Activated naive CD8-positive, alpha-beta T cell treated with anti-CD3 and anti-CD28 coated beads for 36 hours (primary cell): ENCODE measurements around the gene PPP1R1A. TPM values are rescaled to one million over a fixed set of nuclear protein-coding genes. Genes with fewer than 3 reads are reported as not detected.
A peak's percentile ranks its signal among the peaks of the same experiment; 100 is the strongest.

Source experiments
- DNase-seq: peaks from one replicate; pipeline ENCODE4 v3.0.0; 2021
- H3K27ac Mint-ChIP-seq: one replicate; pipeline ENCODE4 v1.8.0; 2022; ENCODE audit warnings: mild to moderate bottlenecking, moderate library complexity, mixed read lengths
- H3K27me3 Mint-ChIP-seq: one replicate; pipeline ENCODE4 v1.8.0; 2022; ENCODE audit warnings: mild to moderate bottlenecking, mixed read lengths
- H3K36me3 Mint-ChIP-seq: one replicate; pipeline ENCODE4 v1.8.0; 2021; ENCODE audit warnings: mild to moderate bottlenecking, mixed read lengths
- H3K4me1 Mint-ChIP-seq: one replicate; pipeline ENCODE4 v1.8.0; 2021; ENCODE audit warnings: mixed read lengths
- H3K4me3 Mint-ChIP-seq: one replicate; pipeline ENCODE4 v1.8.0; 2022; ENCODE audit warnings: mild to moderate bottlenecking, moderate library complexity, mixed read lengths
- H3K9me3 Mint-ChIP-seq: one replicate; pipeline ENCODE4 v1.8.0; 2022; ENCODE audit warnings: mixed read lengths
- total RNA-seq, 2 experiments: library from RNA; stranded (reverse); gene quantifications; one replicate each; pipeline ENCODE4 v1.2.3, GENCODE V29; 2021

The PPP1R1A gene
- total RNA-seq, 2 experiments from 2014 or later, result not detected

GRCh38 chr12:54608769-54609168 is 20.3 kb upstream of the PPP1R1A start:
- Mint-ChIP-seq H3K36me3 (no peaks in the 10 kb centered on the region), H3K4me1 (no peaks in the 10 kb centered on the region), H3K27me3 (peaks cover 4% of the 10 kb centered on the region), H3K9me3 (no peaks in the 10 kb centered on the region), H3K27ac (no peak overlapping the region), H3K4me3 (no peak overlapping the region)
- DNase-seq, result no peak

GRCh38 chr12:54608156-54608555 is 19.7 kb upstream of the PPP1R1A start:
- Mint-ChIP-seq H3K4me3 (no peak overlapping the region), H3K9me3 (no peaks in the 10 kb centered on the region), H3K36me3 (no peaks in the 10 kb centered on the region), H3K27ac (no peak overlapping the region), H3K27me3 (peaks cover 4% of the 10 kb centered on the region), H3K4me1 (peaks cover 2% of the 10 kb centered on the region)
- no peak for DNase-seq

- no peaks in the 10 kb centered on the region for H3K9me3 Mint-ChIP-seq
- peaks cover 2% of the 10 kb centered on the region for H3K4me1 Mint-ChIP-seq
- no peak for DNase-seq
- no peak overlapping the region for H3K4me3 Mint-ChIP-seq
- no peak overlapping the region for H3K27ac Mint-ChIP-seq
- peaks cover 4% of the 10 kb centered on the region for H3K27me3 Mint-ChIP-seq
- no peaks in the 10 kb centered on the region for H3K36me3 Mint-ChIP-seq
Observed at GRCh38 chr12:54606556-54606955, 18.1 kb upstream of the PPP1R1A start.

- Mint-ChIP-seq H3K27me3 (peaks cover 4% of the 10 kb centered on the region), H3K4me3 (no peak overlapping the region), H3K4me1 (peaks cover 2% of the 10 kb centered on the region), H3K9me3 (no peaks in the 10 kb centered on the region), H3K27ac (no peak overlapping the region), H3K36me3 (no peaks in the 10 kb centered on the region)
- no peak for DNase-seq
Observed at GRCh38 chr12:54605138-54605970, 16.9 kb upstream of the PPP1R1A start.

GRCh38 chr12:54604436-54604835 is 16.0 kb upstream of the PPP1R1A start:
- Mint-ChIP-seq H3K9me3 (no peaks in the 10 kb centered on the region), H3K36me3 (no peaks in the 10 kb centered on the region), H3K4me1 (peaks cover 2% of the 10 kb centered on the region), H3K4me3 (no peak overlapping the region), H3K27me3 (peaks cover 4% of the 10 kb centered on the region), H3K27ac (no peak overlapping the region)
- DNase-seq, result no peak

- Mint-ChIP-seq H3K4me1 (peaks cover 2% of the 10 kb centered on the region), H3K4me3 (no peak overlapping the region), H3K27ac (no peak overlapping the region)
Observed at GRCh38 chr12:54603872-54604271, 15.4 kb upstream of the PPP1R1A start.

GRCh38 chr12:54603173-54603814 is 14.8 kb upstream of the PPP1R1A start:
- Mint-ChIP-seq H3K4me1 (peaks cover 2% of the 10 kb centered on the region), H3K27me3 (peaks cover 4% of the 10 kb centered on the region), H3K36me3 (no peaks in the 10 kb centered on the region), H3K27ac (no peak overlapping the region), H3K4me3 (no peak overlapping the region), H3K9me3 (no peaks in the 10 kb centered on the region)
- peak; percentile 57 for DNase-seq

More at GRCh38 chr12:54603872-54604271, 15.4 kb upstream of the PPP1R1A start:
- no peaks in the 10 kb centered on the region for H3K36me3 Mint-ChIP-seq
- H3K27me3 Mint-ChIP-seq, result peaks cover 4% of the 10 kb centered on the region
- H3K9me3 Mint-ChIP-seq, result no peaks in the 10 kb centered on the region
- DNase-seq, result no peak

- Mint-ChIP-seq H3K9me3 (no peaks in the 10 kb centered on the region), H3K27me3 (peaks cover 4% of the 10 kb centered on the region), H3K4me3 (no peak overlapping the region), H3K27ac (no peak overlapping the region), H3K4me1 (peaks cover 2% of the 10 kb centered on the region), H3K36me3 (no peaks in the 10 kb centered on the region)
- no peak for DNase-seq
Observed at GRCh38 chr12:54602661-54603060, 14.2 kb upstream of the PPP1R1A start.

GRCh38 chr12:54601841-54602240 is 13.4 kb upstream of the PPP1R1A start:
- Mint-ChIP-seq H3K9me3 (no peaks in the 10 kb centered on the region), H3K36me3 (no peaks in the 10 kb centered on the region), H3K27me3 (peaks cover 6% of the 10 kb centered on the region), H3K27ac (no peak overlapping the region), H3K4me1 (peaks cover 2% of the 10 kb centered on the region), H3K4me3 (no peak overlapping the region)
- no peak for DNase-seq

- H3K4me1 Mint-ChIP-seq, result peaks cover 5% of the 10 kb centered on the region
- H3K9me3 Mint-ChIP-seq, result no peaks in the 10 kb centered on the region
- H3K4me3 Mint-ChIP-seq, result no peak overlapping the region
- H3K36me3 Mint-ChIP-seq, result no peaks in the 10 kb centered on the region
- DNase-seq, result no peak
- peaks cover 8% of the 10 kb centered on the region for H3K27me3 Mint-ChIP-seq
- H3K27ac Mint-ChIP-seq, result no peak overlapping the region
Observed at GRCh38 chr12:54598970-54599369, 10.5 kb upstream of the PPP1R1A start.

GRCh38 chr12:54596526-54596946 is 8.1 kb upstream of the PPP1R1A start:
- DNase-seq, result peak; percentile 29
- H3K9me3 Mint-ChIP-seq, result no peaks in the 10 kb centered on the region
- H3K27ac Mint-ChIP-seq, result no peak overlapping the region
- H3K4me1 Mint-ChIP-seq, result peaks cover 5% of the 10 kb centered on the region
- no peak overlapping the region for H3K4me3 Mint-ChIP-seq
- H3K27me3 Mint-ChIP-seq, result peaks cover 8% of the 10 kb centered on the region
- H3K36me3 Mint-ChIP-seq, result no peaks in the 10 kb centered on the region

- peaks cover 5% of the 10 kb centered on the region for H3K4me1 Mint-ChIP-seq
- no peaks in the 10 kb centered on the region for H3K9me3 Mint-ChIP-seq
- H3K36me3 Mint-ChIP-seq, result no peaks in the 10 kb centered on the region
- no peak overlapping the region for H3K4me3 Mint-ChIP-seq
- H3K27ac Mint-ChIP-seq, result no peak overlapping the region
- H3K27me3 Mint-ChIP-seq, result peaks cover 18% of the 10 kb centered on the region
- no peak for DNase-seq
Observed at GRCh38 chr12:54595471-54595870, 7.0 kb upstream of the PPP1R1A start.

GRCh38 chr12:54593725-54594124 is 5.3 kb upstream of the PPP1R1A start:
- no peak overlapping the region for H3K4me3 Mint-ChIP-seq
- no peak for DNase-seq
- no peaks in the 10 kb centered on the region for H3K36me3 Mint-ChIP-seq
- peaks cover 7% of the 10 kb centered on the region for H3K4me1 Mint-ChIP-seq
- H3K27me3 Mint-ChIP-seq, result peaks cover 35% of the 10 kb centered on the region
- no peak overlapping the region for H3K27ac Mint-ChIP-seq
- no peaks in the 10 kb centered on the region for H3K9me3 Mint-ChIP-seq

- peaks cover 7% of the 10 kb centered on the region for H3K4me1 Mint-ChIP-seq
- no peak for DNase-seq
- peaks cover 38% of the 10 kb centered on the region for H3K27me3 Mint-ChIP-seq
- H3K4me3 Mint-ChIP-seq, result no peak overlapping the region
- H3K9me3 Mint-ChIP-seq, result no peaks in the 10 kb centered on the region
- no peak overlapping the region for H3K27ac Mint-ChIP-seq
- H3K36me3 Mint-ChIP-seq, result no peaks in the 10 kb centered on the region
Observed at GRCh38 chr12:54593135-54593534, 4.7 kb upstream of the PPP1R1A start.

GRCh38 chr12:54592316-54592715 is 3.9 kb upstream of the PPP1R1A start:
- no peaks in the 10 kb centered on the region for H3K36me3 Mint-ChIP-seq
- H3K27me3 Mint-ChIP-seq, result peaks cover 45% of the 10 kb centered on the region
- no peak for DNase-seq
- H3K27ac Mint-ChIP-seq, result no peak overlapping the region
- H3K4me1 Mint-ChIP-seq, result peaks cover 7% of the 10 kb centered on the region
- H3K4me3 Mint-ChIP-seq, result no peak overlapping the region
- no peaks in the 10 kb centered on the region for H3K9me3 Mint-ChIP-seq
